Natural killer cell (primary cell): Measurements from ENCODE around the gene SKI. TPM values are rescaled to one million over a fixed set of nuclear protein-coding genes. Genes with fewer than 3 reads are reported as not detected.

Source experiments
- ATAC-seq, 3 donors: fragments of 150-1000 bp in 2 of 3; fragments of 200-7000 bp in 1 of 3; cut with Tn5 transposase; 1 replicate in 1 of 3; 2 replicates in 2 of 3; pipeline ENCODE4 v1.10.0; 2021; ENCODE audit warnings: mild to moderate bottlenecking in 2 of 3, moderate library complexity in 2 of 3
- DNase-seq, 2 donors: peaks; one replicate each; pipeline versions ENCODE4 v3.0.0 to v3.0.0-alpha.2; 2013 to 2021; ENCODE audit warnings: mixed read lengths in 1 of 2
- H3K27ac ChIP-seq: one replicate; pipeline ENCODE4 v1.5.1; 2013; ENCODE audit warnings: mild to moderate bottlenecking, low read length
- H3K27me3 ChIP-seq: one replicate; pipeline ENCODE4 v1.6.1; 2013; ENCODE audit warnings: low read length; ENCODE audit not compliant: control insufficient read depth, insufficient read depth
- H3K36me3 ChIP-seq: one replicate; pipeline ENCODE4 v1.6.1; 2013; ENCODE audit warnings: low read length; ENCODE audit not compliant: control insufficient read depth, insufficient read depth
- H3K4me1 ChIP-seq: one replicate; pipeline ENCODE4 v1.6.1; 2013; ENCODE audit warnings: low read length; ENCODE audit not compliant: control insufficient read depth, insufficient read depth
- H3K4me3 ChIP-seq: one replicate; pipeline ENCODE4 v1.5.1; 2013; ENCODE audit warnings: low read length
- H3K9me3 ChIP-seq: one replicate; pipeline ENCODE4 v1.6.1; 2013; ENCODE audit warnings: low read length; ENCODE audit not compliant: control insufficient read depth, insufficient read depth
- H3K27ac Mint-ChIP-seq, 2 donors: one replicate each; pipeline ENCODE4 v1.8.0; 2022; ENCODE audit warnings: mild to moderate bottlenecking in 2 of 2, mixed read lengths in 2 of 2, moderate library complexity in 1 of 2
- H3K27me3 Mint-ChIP-seq, 2 donors: one replicate each; pipeline ENCODE4 v1.8.0; 2022; ENCODE audit warnings: low read depth in 2 of 2, mixed read lengths in 2 of 2
- H3K36me3 Mint-ChIP-seq: one replicate; pipeline ENCODE4 v1.8.0; 2022; ENCODE audit warnings: mixed read lengths
- H3K4me1 Mint-ChIP-seq, 2 donors: one replicate each; pipeline ENCODE4 v1.8.0; 2022; ENCODE audit warnings: mixed read lengths in 2 of 2
- H3K4me3 Mint-ChIP-seq: one replicate; pipeline ENCODE4 v1.8.0; 2022; ENCODE audit warnings: mild to moderate bottlenecking, moderate library complexity, mixed read lengths
- H3K9me3 Mint-ChIP-seq, 2 donors: one replicate each; pipeline ENCODE4 v1.8.0; 2022; ENCODE audit warnings: mixed read lengths in 2 of 2
- CTCF ChIP-seq: fragments of 200-600 bp; IDR thresholded peaks from one replicate; pipeline ENCODE4 v1.8.0; 2022; ENCODE audit warnings: antibody characterized with exemption
- WGBS: methylation state at CpG from one replicate; pipeline ENCODE4 v1.1.7; 2013; ENCODE audit warnings: missing lambda C conversion rate; ENCODE audit not compliant: insufficient coverage; 5-methylcytosine and 5-hydroxymethylcytosine counted together
- intact Hi-C: fragments of 100-400 bp; cut with micrococcal nuclease; formaldehyde crosslinking; loops from one replicate; pipeline ENCODE4 v1.14.2; 2022
- total RNA-seq, 4 donors: library from RNA; stranded (reverse); fragments of 120-200 nt in 1 of 4; gene quantifications; one replicate each; pipeline versions ENCODE4 v1.2.3 to v1.2.4, GENCODE V29; 2013 to 2022

The SKI gene
- total RNA-seq, 3 donors from 2014 or later (not counting 1 experiment from before 2014, with no cell fraction given), result 96.9 to 145 (median 140) TPM

GRCh38 chr1:2252423-2252822 is 24.3 kb downstream of the SKI start:
- H3K27ac ChIP-seq, result no peak overlapping the region
- intact Hi-C loops, result no loop called here
- H3K4me3 Mint-ChIP-seq, result peak overlapping the region; percentile 68
- peaks cover 6% of the 10 kb centered on the region for H3K36me3 ChIP-seq
- H3K4me1 ChIP-seq, result peaks cover 70% of the 10 kb centered on the region
- no peak for ATAC-seq
- no peaks in the 10 kb centered on the region for H3K9me3 Mint-ChIP-seq
- H3K4me3 ChIP-seq, result no peak overlapping the region
- no peak for DNase-seq
- 97% methylated on average over 17 of the region's 17 CpGs for WGBS
- H3K36me3 Mint-ChIP-seq, result no peaks in the 10 kb centered on the region
- no peaks in the 10 kb centered on the region for H3K27me3 Mint-ChIP-seq
- H3K27ac Mint-ChIP-seq, result no peak overlapping the region
- H3K27me3 ChIP-seq, result no peaks in the 10 kb centered on the region
- no peak for TF ChIP-seq CTCF
- peaks cover 17 to 31% of the 10 kb centered on the region in 2 donors for H3K4me1 Mint-ChIP-seq
- peaks cover 26% of the 10 kb centered on the region for H3K9me3 ChIP-seq

GRCh38 chr1:2253036-2253796 is 25.1 kb downstream of the SKI start:
- Histone ChIP-seq H3K4me3 (no peak overlapping the region), H3K27ac (no peak overlapping the region), H3K36me3 (peaks cover 6% of the 10 kb centered on the region), H3K4me1 (peaks cover 64% of the 10 kb centered on the region), H3K9me3 (peaks cover 26% of the 10 kb centered on the region), H3K27me3 (no peaks in the 10 kb centered on the region)
- H3K27ac Mint-ChIP-seq, result no peak overlapping the region
- intact Hi-C loops, result no loop called here
- no peaks in the 10 kb centered on the region for H3K27me3 Mint-ChIP-seq
- TF ChIP-seq CTCF, result no peak
- H3K9me3 Mint-ChIP-seq, result no peaks in the 10 kb centered on the region
- peak overlapping the region; percentile 49 for H3K4me3 Mint-ChIP-seq
- ATAC-seq, result no peak
- H3K36me3 Mint-ChIP-seq, result no peaks in the 10 kb centered on the region
- no peak for DNase-seq
- H3K4me1 Mint-ChIP-seq, result peaks cover 21 to 31% of the 10 kb centered on the region in 2 donors
- WGBS, result 99% methylated on average over 20 of the region's 20 CpGs

GRCh38 chr1:2253797-2254480 is 25.8 kb downstream of the SKI start:
- Histone ChIP-seq H3K4me1 (peaks cover 63% of the 10 kb centered on the region), H3K27me3 (no peaks in the 10 kb centered on the region), H3K4me3 (no peak overlapping the region), H3K36me3 (peaks cover 6% of the 10 kb centered on the region), H3K27ac (peak overlapping the region; percentile 98), H3K9me3 (peaks cover 26% of the 10 kb centered on the region)
- Mint-ChIP-seq H3K27ac (no peak overlapping the region), H3K9me3 (no peaks in the 10 kb centered on the region), H3K36me3 (no peaks in the 10 kb centered on the region), H3K4me1 (peaks cover 17 to 26% of the 10 kb centered on the region in 2 donors), H3K4me3 (peak overlapping the region; percentile 49), H3K27me3 (no peaks in the 10 kb centered on the region)
- WGBS, result 98% methylated on average over 23 of the region's 23 CpGs
- no peak for DNase-seq
- no peak for TF ChIP-seq CTCF
- intact Hi-C loops, result loop anchor here (2.0 kb wide), 1 partner anchor 19 kb away; no protein-coding TSS in a partner anchor
- no peak for ATAC-seq
